BJ (cell line): ENCODE results near the gene ZFP36. TPM values are rescaled to one million over a fixed set of nuclear protein-coding genes. Genes with fewer than 3 reads are reported as not detected.
A peak's percentile ranks its signal among the peaks of the same experiment; 100 is the strongest.

Experiments
- CTCF ChIA-PET: fragments of 350-600 bp; formaldehyde crosslinking; extraction: SDS; loops from one replicate; lab custom pipeline; 2021; ENCODE audit warnings: antibody characterized with exemption, inconsistent platforms; lab: Yijun Ruan, JAX
- POLR2A ChIA-PET: fragments of 300-600 bp; sonication (Branson Sonifier 250); formaldehyde crosslinking; extraction: SDS; loops from one replicate; lab custom pipeline; 2021; ENCODE audit warnings: antibody characterized with exemption; lab: Charles Lee
- DNase-seq: peaks from one replicate; pipeline ENCODE4 v3.0.0-alpha.2; 2011; ENCODE audit warnings: low read depth
- H3K27me3 ChIP-seq: 2 replicates; pipeline ENCODE4 v1.6.0; 2011; ENCODE audit warnings: low read length; ENCODE audit not compliant: control insufficient read depth, insufficient read depth
- H3K36me3 ChIP-seq: 2 replicates; pipeline ENCODE4 v1.5.1; 2011; ENCODE audit warnings: low read length; ENCODE audit not compliant: control insufficient read depth, insufficient read depth
- H3K4me3 ChIP-seq: 2 replicates; pipeline ENCODE4 v1.5.1; 2011; ENCODE audit warnings: low read depth, mild to moderate bottlenecking, control low read depth, low read length
- polyA plus RNA-seq: library from polyadenylated mRNA; depleted of rRNA; stranded (reverse); fragments of >200 nt; gene quantifications from 2 replicates; pipeline ENCODE4 v1.2.3, GENCODE V29; 2011
- TF ChIP-seq, protein P1 (sequence below): IDR thresholded peaks from 2 replicates; pipeline ENCODE4 v1.5.1; 2011; ENCODE audit warnings: low read depth, mild to moderate bottlenecking, control low read depth, inconsistent platforms, low read length, moderate library complexity; ENCODE audit not compliant: insufficient read depth

Gene ZFP36
- polyA plus RNA-seq, 1 experiment, result 9.5 TPM

DNA sequence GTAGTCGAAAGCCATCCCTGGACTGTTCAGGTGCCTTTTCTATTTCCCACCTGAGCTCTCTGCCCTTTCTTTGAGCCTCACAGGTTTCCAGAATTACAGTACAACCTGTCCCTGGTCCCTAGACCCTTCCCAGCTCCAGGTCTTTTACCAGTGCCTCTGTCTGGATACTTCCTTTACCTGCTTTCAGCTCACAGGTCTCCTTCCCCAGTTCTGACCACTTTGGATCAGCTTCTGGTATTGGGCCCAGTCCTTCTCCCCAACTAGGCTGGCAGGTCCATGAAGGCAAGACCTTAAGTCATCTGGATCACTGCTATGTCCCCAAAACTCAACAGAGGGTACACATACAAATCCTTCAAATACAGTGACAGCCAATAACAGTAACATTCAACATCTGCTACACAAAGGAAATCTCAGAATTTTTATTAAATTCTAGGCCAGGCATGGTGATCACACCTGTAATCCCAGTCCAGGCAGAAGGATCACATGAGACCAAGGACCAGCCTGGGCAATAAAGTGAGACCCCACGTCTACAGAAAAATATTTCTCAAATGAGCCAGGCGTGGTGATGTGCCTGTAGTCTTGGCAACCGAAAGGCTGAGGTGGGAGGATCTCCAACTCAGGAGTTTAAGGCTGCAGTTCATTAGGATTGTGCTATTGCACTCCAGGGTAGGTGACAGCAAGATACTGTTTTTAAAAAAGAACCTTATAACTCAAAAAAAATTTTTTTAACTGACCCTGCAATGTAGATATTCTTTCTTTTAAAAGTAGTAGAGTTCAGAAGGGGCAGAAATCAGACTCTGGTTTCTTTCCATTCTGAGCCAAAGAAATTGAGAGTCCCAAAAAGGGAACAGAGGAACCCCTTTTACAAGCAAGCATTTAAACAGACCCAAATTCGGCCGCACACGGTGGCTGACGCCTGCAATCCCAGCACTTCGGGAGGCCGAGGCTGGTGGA is 27.8 kb downstream of the ZFP36 start:
- DNase-seq, result no peak
- POLR2A ChIA-PET, result interaction anchor here (1.5 kb wide), 2 partner anchors 20 to 43 kb away, joined by 11 to 17 read pairs; partner anchors contain the start of genes MED29 and PAF1
- CTCF ChIA-PET, result interaction anchor here (1.4 to 2.2 kb wide), 3 partner anchors 23 to 98 kb away, joined by 6 to 10 read pairs (median 9); partner anchors contain the start of genes EID2B and PLEKHG2
- Histone ChIP-seq H3K27me3 (no peaks in the 10 kb centered on the region), H3K4me3 (peak overlapping the region; percentile 98), H3K36me3 (peaks cover 17% of the 10 kb centered on the region)
- TF ChIP-seq, protein P1, sequence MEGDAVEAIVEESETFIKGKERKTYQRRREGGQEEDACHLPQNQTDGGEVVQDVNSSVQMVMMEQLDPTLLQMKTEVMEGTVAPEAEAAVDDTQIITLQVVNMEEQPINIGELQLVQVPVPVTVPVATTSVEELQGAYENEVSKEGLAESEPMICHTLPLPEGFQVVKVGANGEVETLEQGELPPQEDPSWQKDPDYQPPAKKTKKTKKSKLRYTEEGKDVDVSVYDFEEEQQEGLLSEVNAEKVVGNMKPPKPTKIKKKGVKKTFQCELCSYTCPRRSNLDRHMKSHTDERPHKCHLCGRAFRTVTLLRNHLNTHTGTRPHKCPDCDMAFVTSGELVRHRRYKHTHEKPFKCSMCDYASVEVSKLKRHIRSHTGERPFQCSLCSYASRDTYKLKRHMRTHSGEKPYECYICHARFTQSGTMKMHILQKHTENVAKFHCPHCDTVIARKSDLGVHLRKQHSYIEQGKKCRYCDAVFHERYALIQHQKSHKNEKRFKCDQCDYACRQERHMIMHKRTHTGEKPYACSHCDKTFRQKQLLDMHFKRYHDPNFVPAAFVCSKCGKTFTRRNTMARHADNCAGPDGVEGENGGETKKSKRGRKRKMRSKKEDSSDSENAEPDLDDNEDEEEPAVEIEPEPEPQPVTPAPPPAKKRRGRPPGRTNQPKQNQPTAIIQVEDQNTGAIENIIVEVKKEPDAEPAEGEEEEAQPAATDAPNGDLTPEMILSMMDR, result no peak

DNA sequence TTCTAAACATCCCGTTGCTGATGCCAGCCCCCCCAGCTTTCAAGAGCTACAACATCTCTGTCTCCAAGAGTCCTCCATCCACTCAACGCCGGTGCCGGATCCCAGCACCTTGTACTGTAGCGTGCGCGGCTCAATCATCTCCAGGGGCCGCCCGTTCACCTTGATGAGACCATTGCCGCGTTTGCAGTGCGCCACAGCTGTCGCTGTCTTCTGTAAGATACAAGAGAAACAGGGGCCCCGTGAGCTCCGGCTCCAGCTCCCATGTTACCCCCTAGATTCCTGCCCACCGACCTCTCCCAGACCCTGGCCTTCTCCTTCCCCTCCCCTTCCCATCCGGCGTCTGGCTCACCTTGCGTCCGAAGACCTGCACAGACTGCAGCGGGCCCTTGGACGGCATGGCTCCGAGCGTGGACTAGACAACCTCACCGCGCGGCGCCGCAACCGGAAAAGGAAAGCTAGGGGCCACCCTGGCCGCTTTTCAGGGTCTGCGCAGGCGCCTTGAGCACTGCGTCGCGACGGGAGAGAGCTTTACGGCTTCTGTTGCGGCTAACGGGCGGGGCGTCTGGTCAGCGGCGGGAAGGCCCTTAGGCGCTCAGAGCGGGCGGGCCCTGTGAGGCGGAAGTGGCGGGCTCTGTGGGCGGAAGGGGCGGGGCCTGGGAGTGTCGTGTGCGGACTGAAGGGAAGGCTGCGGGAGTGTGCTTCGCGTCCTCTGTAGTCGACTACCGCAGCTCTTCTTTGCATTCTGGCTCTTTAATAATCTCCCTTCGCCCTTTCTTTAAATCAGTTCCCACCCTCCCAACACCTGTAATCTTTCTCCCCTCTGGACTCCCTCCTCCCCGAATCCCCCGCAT is 29.1 kb downstream of the ZFP36 start, which contains the start of gene RPS16:
Gene RPS16, minus strand, starts transcription at position 451 of the 851 bp plus-strand sequence. Its CDS starts 54 bp downstream, at position 397.
- DNase-seq, result peak; percentile 66
- ChIA-PET POLR2A (interaction anchor here (0.6 to 1.5 kb wide), 11 partner anchors 10 to 744 kb away, joined by 3 to 17 read pairs (median 4); partner anchors contain the start of genes EID2B, MED29, PAF1 and SAMD4B), CTCF (interaction anchor here (0.8 to 1.7 kb wide), 7 partner anchors 21 to 98 kb away, joined by 3 to 9 read pairs (median 5); partner anchors contain the start of genes EID2B and PLEKHG2)
- TF ChIP-seq, protein P1, result no peak
- no peaks in the 10 kb centered on the region for H3K27me3 ChIP-seq
- peak within 1 kb of the TSS; percentile 98 for H3K4me3 ChIP-seq
- H3K36me3 ChIP-seq, result peaks cover 17% of the 10 kb centered on the region

DNA sequence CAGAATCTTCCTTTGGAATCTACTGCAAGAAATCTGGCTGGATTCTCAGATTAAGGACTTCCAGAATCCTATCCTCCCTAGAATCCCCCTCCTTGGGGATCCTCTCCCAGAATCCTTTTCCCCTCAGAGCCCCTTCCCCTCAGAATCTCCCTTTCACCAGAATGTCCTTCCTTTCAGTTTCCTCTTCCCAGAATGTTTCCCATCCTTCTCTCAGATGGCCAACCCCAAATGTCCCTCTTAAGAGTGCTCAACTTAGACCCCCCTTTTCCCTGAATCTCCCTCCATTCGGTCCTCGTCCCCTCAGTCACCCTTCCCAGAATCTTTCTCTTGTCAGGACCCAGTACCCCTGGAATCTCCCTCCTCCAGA is 29.7 kb downstream of the ZFP36 start:
- CTCF ChIA-PET, result interaction anchor here (0.9 to 1.7 kb wide), 6 partner anchors 22 to 98 kb away, joined by 3 to 9 read pairs (median 6); partner anchors contain the start of genes EID2B and PLEKHG2
- no peak for DNase-seq
- POLR2A ChIA-PET, result interaction anchor here (0.6 to 1.5 kb wide), 11 partner anchors 9 to 745 kb away, joined by 3 to 17 read pairs (median 4); partner anchors contain the start of genes EID2B, MED29, PAF1 and SAMD4B
- peak overlapping the region; percentile 98 for H3K4me3 ChIP-seq
- H3K27me3 ChIP-seq, result no peaks in the 10 kb centered on the region
- TF ChIP-seq, protein P1, result no peak
- peaks cover 14% of the 10 kb centered on the region for H3K36me3 ChIP-seq

DNA sequence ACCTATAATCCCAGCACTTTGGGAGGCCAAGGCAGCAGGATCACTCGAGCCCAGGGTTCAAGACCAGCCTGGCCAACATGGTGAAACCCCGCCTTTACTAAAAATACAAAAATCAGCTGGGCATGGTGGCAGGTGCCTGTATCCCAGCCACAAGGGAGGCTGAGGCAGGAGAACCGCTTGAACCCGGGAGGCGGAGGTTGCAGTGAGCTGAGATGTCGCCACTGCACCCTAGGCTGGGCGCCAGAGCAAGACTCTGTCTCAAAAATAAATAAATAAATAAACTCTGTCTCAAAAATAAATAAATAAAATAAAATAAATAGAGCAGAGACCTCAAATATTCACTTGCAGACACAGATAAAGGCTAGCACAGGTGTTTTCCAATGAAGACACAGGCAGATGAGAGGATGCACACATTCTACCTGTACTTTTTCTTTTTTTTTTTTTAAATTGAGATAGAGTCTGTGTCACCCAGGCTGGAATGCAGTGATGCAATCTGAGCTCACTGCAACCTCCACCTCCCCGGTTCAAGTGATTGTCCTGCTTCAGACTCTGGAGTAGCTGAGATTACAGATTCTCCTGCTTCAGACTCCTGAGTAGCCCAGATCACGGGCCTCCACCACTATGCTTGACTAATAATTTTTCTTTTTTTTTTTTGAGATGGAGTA is 31.8 kb downstream of the ZFP36 start:
- CTCF ChIA-PET, result interaction anchor here (0.7 to 1.8 kb wide), 9 partner anchors 9 to 233 kb away, joined by 3 to 5 read pairs (median 3); partner anchors contain the start of gene EID2B
- no peak overlapping the region for H3K4me3 ChIP-seq
- no peaks in the 10 kb centered on the region for H3K27me3 ChIP-seq
- POLR2A ChIA-PET, result interaction anchor here (0.7 kb wide), 1 partner anchor 48 kb away, joined by 8 read pairs; the partner anchor contains the start of gene PAF1
- DNase-seq, result no peak
- peaks cover 8% of the 10 kb centered on the region for H3K36me3 ChIP-seq
- TF ChIP-seq, protein P1, result no peak
